22Rv1 (cell line): ENCODE results near the gene HOXC13.
A peak's percentile ranks its signal among the peaks of the same experiment; 100 is the strongest.

Experiments
- H3K27ac ChIP-seq: fragments of 450-650 bp; 2 replicates; pipeline ENCODE4 v1.5.1; 2017
- ZFX ChIP-seq: fragments of 450-650 bp; IDR thresholded peaks from 2 replicates; pipeline ENCODE4 v1.6.1; 2017; ENCODE audit warnings: antibody characterized with exemption, borderline replicate concordance
- TF ChIP-seq, protein P1 (sequence below): fragments of 450-650 bp; IDR thresholded peaks from 2 replicates; pipeline ENCODE4 v1.5.1; 2017; ENCODE audit warnings: mild to moderate bottlenecking

HOXC13 gene

DNA sequence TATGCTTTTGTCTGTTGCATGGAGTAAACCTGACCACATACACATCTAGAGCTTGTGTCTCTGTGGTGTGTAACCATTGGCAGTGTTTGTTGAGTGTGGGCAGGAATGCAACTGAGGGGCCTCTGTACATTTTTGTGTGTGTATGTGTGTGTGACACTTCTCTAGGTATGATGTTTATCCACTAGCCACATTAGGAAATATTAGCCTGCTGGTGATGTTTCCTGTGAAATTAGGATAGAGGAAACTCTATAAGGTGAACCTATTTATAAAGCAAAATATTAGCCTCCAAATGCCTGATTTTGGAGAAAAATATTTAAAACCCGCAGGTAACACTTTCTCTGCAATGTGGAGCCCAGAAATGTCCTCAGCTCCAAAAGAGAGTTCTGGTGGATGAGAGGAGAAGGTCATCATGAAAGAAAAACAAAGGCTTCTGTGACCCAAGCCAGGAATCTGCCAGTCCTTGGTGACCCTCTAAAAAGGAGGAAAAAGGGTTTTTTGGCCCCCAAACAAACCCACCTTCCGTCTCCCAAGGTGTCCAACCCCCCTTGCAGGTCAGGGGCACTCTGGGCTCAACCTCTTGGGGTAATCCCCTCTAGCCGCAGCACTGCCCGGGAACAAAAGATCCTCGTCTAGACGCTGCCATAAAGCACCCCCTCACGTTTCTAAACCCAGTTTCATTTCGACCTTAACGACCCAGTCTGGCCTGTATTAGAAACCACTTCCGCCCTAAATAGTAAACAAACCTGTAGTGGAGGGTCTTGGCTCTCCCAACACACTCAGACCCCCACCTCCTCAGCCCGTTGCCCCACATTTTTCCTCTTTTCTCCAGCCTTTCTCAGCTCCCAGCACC lies 39.2 kb downstream of the HOXC13 start:
- H3K27ac ChIP-seq, result peak overlapping the region; percentile 91
- TF ChIP-seq ZFX, result no peak
- TF ChIP-seq, protein P1, sequence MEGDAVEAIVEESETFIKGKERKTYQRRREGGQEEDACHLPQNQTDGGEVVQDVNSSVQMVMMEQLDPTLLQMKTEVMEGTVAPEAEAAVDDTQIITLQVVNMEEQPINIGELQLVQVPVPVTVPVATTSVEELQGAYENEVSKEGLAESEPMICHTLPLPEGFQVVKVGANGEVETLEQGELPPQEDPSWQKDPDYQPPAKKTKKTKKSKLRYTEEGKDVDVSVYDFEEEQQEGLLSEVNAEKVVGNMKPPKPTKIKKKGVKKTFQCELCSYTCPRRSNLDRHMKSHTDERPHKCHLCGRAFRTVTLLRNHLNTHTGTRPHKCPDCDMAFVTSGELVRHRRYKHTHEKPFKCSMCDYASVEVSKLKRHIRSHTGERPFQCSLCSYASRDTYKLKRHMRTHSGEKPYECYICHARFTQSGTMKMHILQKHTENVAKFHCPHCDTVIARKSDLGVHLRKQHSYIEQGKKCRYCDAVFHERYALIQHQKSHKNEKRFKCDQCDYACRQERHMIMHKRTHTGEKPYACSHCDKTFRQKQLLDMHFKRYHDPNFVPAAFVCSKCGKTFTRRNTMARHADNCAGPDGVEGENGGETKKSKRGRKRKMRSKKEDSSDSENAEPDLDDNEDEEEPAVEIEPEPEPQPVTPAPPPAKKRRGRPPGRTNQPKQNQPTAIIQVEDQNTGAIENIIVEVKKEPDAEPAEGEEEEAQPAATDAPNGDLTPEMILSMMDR, result no peak

- TF ChIP-seq, protein P1, result no peak
- no peak for TF ChIP-seq ZFX
Measured at GRCh38 chr12:53978477-53979356, 40.1 kb downstream of the HOXC13 start.

GRCh38 chr12:53980104-53980801 lies 41.6 kb downstream of the HOXC13 start:
- TF ChIP-seq ZFX, result no peak
- TF ChIP-seq, protein P1, result no peak
- H3K27ac ChIP-seq, result peak overlapping the region; percentile 91

More at GRCh38 chr12:53978477-53979356, 40.1 kb downstream of the HOXC13 start:
- H3K27ac ChIP-seq, result peak overlapping the region; percentile 91

DNA sequence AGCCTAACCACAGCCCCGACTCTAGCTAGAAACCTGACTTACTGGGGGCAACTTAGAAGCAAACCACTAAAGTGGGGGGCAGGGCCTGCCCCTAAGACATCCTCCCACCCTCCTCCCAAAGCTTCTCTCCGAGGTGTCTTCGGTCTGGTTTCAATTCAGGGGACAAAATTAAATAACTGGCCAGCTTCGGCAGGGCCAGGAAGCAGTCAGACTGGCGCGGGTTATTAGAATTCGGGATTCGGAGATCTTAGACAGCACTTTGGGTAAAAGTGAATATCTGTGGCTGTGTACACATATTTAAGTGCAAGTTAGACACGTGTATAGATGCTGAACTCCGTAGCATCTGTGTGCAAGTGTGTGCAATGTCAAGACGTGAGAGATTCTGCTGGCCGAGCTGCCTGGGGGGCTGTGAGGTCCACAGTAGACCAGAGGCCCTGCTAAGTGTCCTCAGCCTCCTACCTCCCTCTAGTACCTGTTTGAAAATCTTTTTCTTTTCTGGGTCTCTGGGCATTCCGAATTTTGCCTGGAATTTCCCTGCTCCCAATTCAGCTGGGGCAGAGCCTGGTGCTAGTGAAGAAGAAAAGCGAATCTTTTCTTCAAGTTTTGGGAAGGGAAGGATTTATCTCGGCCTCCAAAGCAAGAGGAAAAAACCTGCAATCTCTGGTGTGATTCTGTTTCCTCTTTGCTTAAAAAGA lies 42.3 kb downstream of the HOXC13 start:
- H3K27ac ChIP-seq, result peak overlapping the region; percentile 91
- TF ChIP-seq, protein P1, result no peak
- no peak for TF ChIP-seq ZFX

DNA sequence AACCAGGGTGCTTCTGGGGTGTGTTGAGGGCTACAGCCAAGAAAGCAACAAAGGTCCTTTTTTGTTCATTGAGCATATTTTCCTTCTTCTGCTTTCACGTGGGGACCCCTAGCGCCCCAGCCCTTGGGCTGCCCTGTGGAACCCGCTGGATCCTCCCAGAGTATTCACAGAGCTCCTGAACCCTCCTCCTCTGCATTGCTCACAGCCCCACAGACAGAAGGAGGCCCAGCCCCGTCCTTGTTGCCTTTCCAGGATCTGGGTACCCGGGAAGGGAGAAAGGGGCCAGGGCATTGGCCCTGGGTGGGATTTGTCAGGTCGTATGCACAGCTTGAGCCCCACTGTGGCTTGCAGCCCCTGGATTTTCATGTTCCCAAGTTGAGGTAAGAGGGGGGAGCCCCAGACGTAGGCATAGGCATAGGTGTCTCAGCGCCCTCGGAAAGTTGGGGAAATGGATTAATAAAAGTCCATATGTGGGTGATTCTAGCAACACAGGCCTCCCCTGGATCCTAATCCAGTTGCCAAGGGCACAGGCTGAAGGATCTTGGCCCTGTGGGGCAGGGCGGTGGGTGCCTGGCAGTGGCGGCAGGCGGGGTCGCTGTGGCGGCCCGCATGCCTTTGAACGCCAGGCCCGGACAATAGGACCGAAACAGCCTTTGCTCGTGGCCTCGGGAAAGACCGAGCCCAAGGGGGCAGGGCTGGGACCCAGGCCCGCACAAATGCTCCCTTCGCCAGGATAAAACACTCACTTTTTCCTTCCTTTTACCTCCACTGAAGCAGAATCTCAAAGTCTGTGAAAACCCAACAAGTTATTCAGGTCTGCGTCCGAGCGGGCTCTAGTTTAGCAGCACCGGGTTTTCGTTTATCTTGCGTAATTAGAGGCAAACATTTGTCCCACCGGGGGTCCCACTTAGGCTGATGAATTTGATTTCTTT lies 43.3 kb downstream of the HOXC13 start:
- TF ChIP-seq, protein P1, result no peak
- TF ChIP-seq ZFX, result no peak
- peak overlapping the region; percentile 91; the same call in 1 of the 2 replicates for H3K27ac ChIP-seq
